BLaER1 treated with 17β-estradiol and CSF1 and Interleukin-3, amounts not matched to agents 10 nM and 100 nM (cell line): ENCODE data around the gene PLEKHH3.
A peak's percentile ranks its signal among the peaks of the same experiment; 100 is the strongest.

Experiments
- H3K27ac ChIP-seq, 11 experiments: shearing (Covaris generic); formaldehyde crosslinking; 2 replicates each; pipeline ENCODE4 v1.8.1; 2022
- H3K27me3 ChIP-seq, 11 experiments: shearing (Covaris generic); formaldehyde crosslinking; 2 replicates each; pipeline ENCODE4 v1.8.1; 2022
- H3K36me3 ChIP-seq, 11 experiments: shearing (Covaris generic); formaldehyde crosslinking; 2 replicates each; pipeline ENCODE4 v1.8.1; 2022
- H3K4me1 ChIP-seq, 10 experiments: shearing (Covaris generic); formaldehyde crosslinking; 2 replicates each; pipeline ENCODE4 v1.8.1; 2022
- H3K4me2 ChIP-seq, 11 experiments: shearing (Covaris generic); formaldehyde crosslinking; 2 replicates each; pipeline ENCODE4 v1.8.1; 2022
- H3K4me3 ChIP-seq, 10 experiments: shearing (Covaris generic); formaldehyde crosslinking; 2 replicates each; pipeline ENCODE4 v1.8.1; 2022
- H3K9ac ChIP-seq, 11 experiments: shearing (Covaris generic); formaldehyde crosslinking; 2 replicates each; pipeline ENCODE4 v1.8.1; 2022
- H3K9me3 ChIP-seq, 11 experiments: shearing (Covaris generic); formaldehyde crosslinking; replicated peaks in 1 of 11; 2 replicates each; pipeline ENCODE4 v1.8.1; 2022
- H4K20me1 ChIP-seq, 11 experiments: shearing (Covaris generic); formaldehyde crosslinking; 2 replicates each; pipeline ENCODE4 v1.8.1; 2022
- Cebpa-rat ChIP-seq, 11 experiments: shearing (Covaris generic); IDR thresholded peaks; 2 replicates each; pipeline ENCODE4 v1.8.1; 2022

The PLEKHH3 gene

GRCh38 chr17:42692489-42692888, 15.7 kb upstream of the PLEKHH3 start:
- H4K20me1 ChIP-seq = peaks cover 0 to 18% (median 0%) of the 10 kb centered on the region in 11 experiments; a peak in 1 of 22 replicates
- TF ChIP-seq Cebpa-rat (IDR thresholded peaks at IDR 0.05) = no peak
- H3K4me3 ChIP-seq = no peak overlapping the region
- H3K27me3 ChIP-seq = no peaks in the 10 kb centered on the region
- peaks cover 9 to 73% (median 31%) of the 10 kb centered on the region in 11 experiments; a peak in 21 of 22 replicates for H3K36me3 ChIP-seq
- no peaks in the 10 kb centered on the region for H3K4me1 ChIP-seq
- no peak overlapping the region for H3K9ac ChIP-seq
- no peak overlapping the region for H3K4me2 ChIP-seq
- H3K9me3 ChIP-seq = no peaks in the 10 kb centered on the region
- no peak overlapping the region for H3K27ac ChIP-seq

- no peak for TF ChIP-seq Cebpa-rat (IDR thresholded peaks at IDR 0.05)
- Histone ChIP-seq H3K36me3 (peaks cover 6 to 59% (median 17%) of the 10 kb centered on the region in 11 experiments; a peak in 17 of 22 replicates), H3K9ac (no peak overlapping the region), H4K20me1 (peaks cover 0 to 18% (median 0%) of the 10 kb centered on the region in 11 experiments; a peak in 1 of 22 replicates), H3K4me2 (no peak overlapping the region), H3K27me3 (no peaks in the 10 kb centered on the region), H3K27ac (no peak overlapping the region), H3K9me3 (no peaks in the 10 kb centered on the region), H3K4me1 (no peaks in the 10 kb centered on the region), H3K4me3 (no peak overlapping the region)
These were observed 14.3 kb upstream of the PLEKHH3 start for GRCh38 chr17:42691021-42691545.

- Histone ChIP-seq H3K9ac (no peak overlapping the region), H3K27me3 (no peaks in the 10 kb centered on the region), H3K27ac (no peak overlapping the region), H3K4me3 (no peak overlapping the region), H3K4me1 (no peaks in the 10 kb centered on the region), H3K36me3 (peaks cover 5 to 56% (median 13%) of the 10 kb centered on the region in 11 experiments; a peak in 17 of 22 replicates), H3K9me3 (no peaks in the 10 kb centered on the region), H4K20me1 (peaks cover 0 to 13% (median 0%) of the 10 kb centered on the region in 11 experiments; a peak in 1 of 22 replicates), H3K4me2 (no peak overlapping the region)
- no peak for TF ChIP-seq Cebpa-rat (IDR thresholded peaks at IDR 0.05)
These were observed 13.8 kb upstream of the PLEKHH3 start for GRCh38 chr17:42690596-42690995.

GRCh38 chr17:42687707-42688320, 11.0 kb upstream of the PLEKHH3 start:
- no peak for TF ChIP-seq Cebpa-rat (IDR thresholded peaks at IDR 0.05)
- Histone ChIP-seq H3K4me1 (peaks cover 6 to 11% (median 9%) of the 10 kb centered on the region in 10 experiments), H3K4me3 (no peak overlapping the region), H3K36me3 (peaks cover 0 to 41% (median 3%) of the 10 kb centered on the region in 11 experiments; a peak in 3 of 22 replicates), H4K20me1 (peaks cover 0 to 27% (median 6%) of the 10 kb centered on the region in 11 experiments; a peak in 9 of 22 replicates), H3K9me3 (no peaks in the 10 kb centered on the region), H3K27me3 (peaks cover 7 to 17% (median 15%) of the 10 kb centered on the region in 11 experiments), H3K27ac (no peak overlapping the region), H3K4me2 (no peak overlapping the region), H3K9ac (no peak overlapping the region)

GRCh38 chr17:42686520-42687128, 9.8 kb upstream of the PLEKHH3 start:
- peaks cover 0 to 24% (median 7%) of the 10 kb centered on the region in 11 experiments; a peak in 10 of 22 replicates for H4K20me1 ChIP-seq
- H3K9ac ChIP-seq = no peak overlapping the region
- peaks cover 14 to 23% (median 18%) of the 10 kb centered on the region in 10 experiments for H3K4me1 ChIP-seq
- no peak overlapping the region for H3K4me2 ChIP-seq
- H3K27ac ChIP-seq = no peak overlapping the region
- no peak for TF ChIP-seq Cebpa-rat (IDR thresholded peaks at IDR 0.05)
- peaks cover 0 to 30% (median 3%) of the 10 kb centered on the region in 11 experiments; a peak in 3 of 22 replicates for H3K36me3 ChIP-seq
- H3K27me3 ChIP-seq = peaks cover 9 to 29% (median 27%) of the 10 kb centered on the region in 11 experiments
- no peak overlapping the region for H3K4me3 ChIP-seq
- H3K9me3 ChIP-seq = no peaks in the 10 kb centered on the region

- H3K27me3 ChIP-seq = peaks cover 14 to 35% (median 32%) of the 10 kb centered on the region in 11 experiments
- no peaks in the 10 kb centered on the region for H3K9me3 ChIP-seq
- no peak overlapping the region for H3K4me2 ChIP-seq
- H3K36me3 ChIP-seq = peaks cover 0 to 25% (median 3%) of the 10 kb centered on the region in 11 experiments; a peak in 3 of 22 replicates
- no peak for TF ChIP-seq Cebpa-rat (IDR thresholded peaks at IDR 0.05)
- H3K4me3 ChIP-seq = no peak overlapping the region
- H3K27ac ChIP-seq = no peak overlapping the region
- peaks cover 22 to 31% (median 26%) of the 10 kb centered on the region in 10 experiments for H3K4me1 ChIP-seq
- no peak overlapping the region for H3K9ac ChIP-seq
- peaks cover 0 to 20% (median 8%) of the 10 kb centered on the region in 11 experiments; a peak in 10 of 22 replicates for H4K20me1 ChIP-seq
These were observed 9.0 kb upstream of the PLEKHH3 start for GRCh38 chr17:42685831-42686230.

- Histone ChIP-seq H4K20me1 (peaks cover 0 to 20% (median 8%) of the 10 kb centered on the region in 11 experiments; a peak in 10 of 22 replicates), H3K9me3 (no peaks in the 10 kb centered on the region), H3K9ac (no peak overlapping the region), H3K27me3 (peaks cover 14 to 35% (median 32%) of the 10 kb centered on the region in 11 experiments), H3K36me3 (peaks cover 0 to 17% (median 3%) of the 10 kb centered on the region in 11 experiments; a peak in 3 of 22 replicates), H3K4me2 (no peak overlapping the region), H3K27ac (no peak overlapping the region), H3K4me3 (no peak overlapping the region), H3K4me1 (peaks cover 30 to 39% (median 34%) of the 10 kb centered on the region in 10 experiments)
- TF ChIP-seq Cebpa-rat (IDR thresholded peaks at IDR 0.05) = no peak
These were observed 8.2 kb upstream of the PLEKHH3 start for GRCh38 chr17:42684929-42685556.

- no peak overlapping the region for H3K27ac ChIP-seq
- H3K36me3 ChIP-seq = peaks cover 0 to 11% (median under 1%) of the 10 kb centered on the region in 11 experiments; a peak in 3 of 22 replicates
- no peak for TF ChIP-seq Cebpa-rat (IDR thresholded peaks at IDR 0.05)
- H3K4me2 ChIP-seq = peak overlapping the region; percentile 79 to 99 (median 91)
- peak overlapping the region in 9 of 10 experiments; percentile 45 to 70 (median 58); a peak in 10 of 20 replicates for H3K4me3 ChIP-seq
- H3K27me3 ChIP-seq = peaks cover 14 to 35% (median 32%) of the 10 kb centered on the region in 11 experiments
- peaks cover 0 to 20% (median 8%) of the 10 kb centered on the region in 11 experiments; a peak in 10 of 22 replicates for H4K20me1 ChIP-seq
- no peaks in the 10 kb centered on the region for H3K9me3 ChIP-seq
- peak overlapping the region in 4 of 11 experiments; percentile 27 to 63 (median 48); a peak in 4 of 22 replicates for H3K9ac ChIP-seq
- H3K4me1 ChIP-seq = peaks cover 39 to 51% (median 46%) of the 10 kb centered on the region in 10 experiments
These were observed 6.7 kb upstream of the PLEKHH3 start for GRCh38 chr17:42683407-42684034.
